ENCODE results near the gene VMO1.
"Not testable (repeated sequence)": the region's sequence is repeated elsewhere in the genome, so short reads cannot be mapped to it uniquely, and the experiment has no call there.

VMO1 gene, protein sequence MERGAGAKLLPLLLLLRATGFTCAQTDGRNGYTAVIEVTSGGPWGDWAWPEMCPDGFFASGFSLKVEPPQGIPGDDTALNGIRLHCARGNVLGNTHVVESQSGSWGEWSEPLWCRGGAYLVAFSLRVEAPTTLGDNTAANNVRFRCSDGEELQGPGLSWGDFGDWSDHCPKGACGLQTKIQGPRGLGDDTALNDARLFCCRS

DNA sequence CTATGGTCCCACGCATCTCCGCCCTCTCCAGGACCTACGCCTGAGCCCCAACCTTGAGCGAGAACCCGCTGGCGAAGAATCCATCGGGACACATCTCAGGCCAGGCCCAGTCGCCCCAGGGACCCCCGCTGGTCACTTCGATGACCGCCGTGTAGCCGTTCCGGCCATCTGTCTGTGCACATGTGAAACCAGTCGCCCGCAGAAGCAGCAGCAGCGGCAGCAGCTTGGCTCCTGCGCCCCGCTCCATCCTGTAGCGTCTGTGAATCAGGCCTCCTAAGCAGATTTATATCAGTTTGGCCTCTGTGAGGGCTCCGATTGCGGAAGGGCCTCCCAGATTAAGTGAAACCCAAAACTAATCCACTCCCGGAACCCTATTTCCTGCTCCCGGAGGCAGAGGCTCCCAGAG, at the start of gene VMO1:
Gene VMO1, minus strand, starts transcription at position 259 of the 406 bp plus-strand sequence. Its CDS starts 12 bp downstream, at position 247.
- DNase-seq = no peak

DNA sequence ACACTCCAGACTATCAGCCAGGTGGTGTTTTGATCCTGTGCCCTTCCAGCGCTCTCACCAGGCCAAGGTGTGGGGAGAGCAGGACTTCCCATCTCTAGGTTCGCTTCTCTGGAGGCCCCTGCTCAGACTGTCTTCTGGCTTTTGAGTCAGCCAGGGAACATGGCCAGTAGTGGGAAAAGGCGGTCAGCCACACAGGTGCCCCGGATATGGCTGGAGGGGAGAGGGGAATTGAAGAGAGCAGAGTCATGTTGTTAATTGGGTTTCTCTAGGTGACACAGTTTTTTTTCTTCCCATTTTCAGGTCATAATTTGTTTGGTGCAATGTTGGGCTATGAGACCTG, 48.5 kb upstream of the VMO1 start:
- no peak for DNase-seq

DNA sequence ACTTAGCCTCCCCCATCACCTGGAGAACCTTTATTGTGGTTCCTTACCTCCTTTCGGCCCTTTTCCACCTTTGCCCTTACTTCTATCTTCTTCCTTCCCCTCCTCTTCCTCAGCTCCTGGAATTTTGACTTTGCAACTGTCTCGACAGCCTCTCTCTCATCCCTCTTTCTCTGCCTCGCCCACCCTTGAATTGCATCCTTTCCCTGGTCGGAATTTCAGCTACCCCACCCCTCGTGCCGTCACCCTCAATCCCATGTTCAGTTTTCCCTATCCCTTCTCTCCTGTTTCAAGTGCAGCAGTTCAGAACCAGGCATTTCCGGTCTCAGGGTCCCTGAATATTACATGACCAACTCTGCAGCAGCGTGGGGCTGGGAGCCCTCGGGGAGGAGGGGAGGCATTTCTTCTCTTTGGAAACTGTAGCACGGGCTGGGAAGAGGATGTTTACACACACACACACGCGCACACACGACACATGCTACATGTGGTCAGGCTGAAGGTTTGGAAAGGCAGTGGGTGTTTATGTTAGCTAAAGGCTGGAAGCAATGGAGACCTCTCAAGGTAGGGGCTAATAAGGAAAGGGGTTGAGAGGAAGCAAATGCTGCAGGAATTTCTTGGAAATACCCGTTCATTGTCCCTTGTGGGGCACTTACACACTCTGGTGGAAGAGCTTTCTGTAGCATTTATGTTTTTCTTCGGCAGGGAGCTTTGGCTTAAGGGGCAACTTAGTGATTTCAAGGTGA, 47.9 kb upstream of the VMO1 start:
- DNase-seq = no peak

DNA sequence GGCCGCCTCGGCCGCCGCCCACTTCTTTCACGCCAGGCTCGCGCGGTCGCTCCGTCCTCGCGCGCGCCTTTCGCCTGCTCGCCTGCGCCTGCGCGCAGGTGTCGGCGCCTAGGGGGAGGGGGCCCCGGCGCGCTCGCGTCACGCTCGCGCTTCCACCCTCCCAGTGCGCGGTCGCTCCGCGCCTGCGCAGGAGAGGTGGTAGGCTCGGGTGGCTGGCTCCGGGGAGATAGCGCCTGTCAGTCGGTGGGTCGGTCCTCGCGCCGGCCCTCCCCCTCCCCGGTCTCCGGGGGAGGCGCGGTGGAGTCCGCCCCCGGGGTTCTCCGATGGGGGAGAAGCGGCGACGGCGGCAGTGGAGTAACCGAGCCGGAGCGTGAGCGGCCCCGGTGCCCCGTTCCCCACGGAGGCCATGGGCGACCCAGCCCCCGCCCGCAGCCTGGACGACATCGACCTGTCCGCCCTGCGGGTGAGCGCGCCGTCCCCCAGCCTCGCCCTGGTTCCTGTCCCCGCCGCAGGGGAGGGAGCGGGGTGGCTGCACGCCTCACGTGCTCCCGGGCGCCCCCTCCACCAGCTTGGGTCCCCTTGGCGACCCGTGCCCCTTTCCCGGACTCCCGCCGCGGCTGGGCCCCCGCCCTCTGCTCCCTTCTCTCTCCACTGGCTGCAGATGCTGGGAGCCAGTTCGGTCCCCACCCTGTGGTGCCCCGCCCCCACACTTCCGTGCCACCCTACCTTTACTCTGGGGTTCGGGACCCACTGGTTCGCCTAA, 47.2 kb upstream of the VMO1 start, which contains the start of gene MINK1:
Gene MINK1, plus strand, starts transcription at position 163 of the 763 bp plus-strand sequence. Its CDS starts 244 bp downstream, at position 407.
- DNase-seq = peak; percentile 40

DNA sequence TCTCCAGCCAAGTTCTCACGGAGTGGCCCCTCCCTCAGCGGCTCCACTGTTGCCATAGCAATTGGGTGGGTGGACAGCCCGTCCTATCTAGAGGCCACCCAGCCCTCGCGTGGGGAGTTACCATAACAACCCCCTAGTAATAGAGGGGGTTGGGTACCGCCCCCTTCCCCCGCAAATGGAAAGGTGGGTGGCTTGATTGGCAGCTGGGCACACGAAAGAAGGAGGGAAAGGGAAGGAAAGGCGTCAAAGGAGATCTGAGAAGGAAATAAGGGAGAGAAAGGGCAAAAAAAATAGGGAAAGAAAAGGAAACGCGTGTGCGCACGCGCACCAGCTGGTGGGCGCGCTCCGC, 46.6 kb upstream of the VMO1 start:
- not testable (repeated sequence) for DNase-seq

DNA sequence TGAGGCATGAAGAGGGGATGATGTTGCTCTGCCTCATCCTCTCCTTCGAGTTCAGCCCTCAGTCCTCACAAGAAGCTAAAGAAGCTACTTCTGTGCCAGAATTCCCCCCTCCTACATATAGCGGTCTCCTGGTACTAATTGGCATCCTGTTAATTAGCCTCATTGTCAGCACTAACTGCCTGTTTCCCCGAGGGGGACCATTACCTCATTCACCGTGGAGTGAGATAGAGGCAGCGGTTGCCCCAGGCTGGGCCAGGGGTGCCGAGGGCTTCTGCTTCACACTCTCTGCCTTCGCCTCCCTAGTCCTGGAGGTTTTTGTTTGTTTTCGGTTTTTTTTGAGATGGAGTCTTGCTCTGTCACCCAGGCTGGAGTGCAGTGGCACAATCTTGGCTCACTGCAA, 41.2 kb upstream of the VMO1 start:
- no peak for DNase-seq

DNA sequence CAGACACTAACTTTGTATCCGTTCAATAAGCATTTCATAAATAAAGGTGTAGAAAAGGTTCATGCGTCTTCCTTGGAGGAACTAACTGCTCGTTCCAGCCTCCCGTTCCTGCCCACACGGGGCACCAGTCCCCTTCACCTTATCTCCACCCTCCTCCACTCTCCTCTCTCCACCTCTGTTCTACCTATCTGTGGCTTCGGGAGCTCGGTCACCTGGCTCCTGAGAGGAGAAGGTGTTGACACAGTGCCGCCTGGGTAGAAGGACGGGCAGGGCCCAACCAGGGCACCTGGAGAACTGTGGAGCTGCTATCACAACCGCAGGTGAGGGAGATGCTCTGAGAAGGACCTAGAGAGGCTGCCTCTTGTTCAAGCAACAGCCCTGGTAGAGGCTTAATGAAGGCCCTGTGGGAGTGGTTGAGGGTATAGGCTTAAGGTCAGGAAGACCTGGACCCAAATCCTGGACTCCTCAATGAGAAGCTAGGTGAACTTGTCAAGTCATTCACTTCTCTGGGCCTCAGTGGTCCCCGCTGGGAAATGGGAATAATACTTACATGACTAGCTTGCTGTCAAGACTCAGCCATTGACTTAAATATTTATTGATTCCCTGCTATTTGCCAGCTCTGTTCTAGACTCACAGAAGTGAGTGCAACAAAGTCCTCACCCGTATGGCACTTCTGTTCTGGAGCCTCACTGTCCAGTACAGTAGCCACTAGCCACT, 37.4 kb upstream of the VMO1 start:
- DNase-seq = no peak

DNA sequence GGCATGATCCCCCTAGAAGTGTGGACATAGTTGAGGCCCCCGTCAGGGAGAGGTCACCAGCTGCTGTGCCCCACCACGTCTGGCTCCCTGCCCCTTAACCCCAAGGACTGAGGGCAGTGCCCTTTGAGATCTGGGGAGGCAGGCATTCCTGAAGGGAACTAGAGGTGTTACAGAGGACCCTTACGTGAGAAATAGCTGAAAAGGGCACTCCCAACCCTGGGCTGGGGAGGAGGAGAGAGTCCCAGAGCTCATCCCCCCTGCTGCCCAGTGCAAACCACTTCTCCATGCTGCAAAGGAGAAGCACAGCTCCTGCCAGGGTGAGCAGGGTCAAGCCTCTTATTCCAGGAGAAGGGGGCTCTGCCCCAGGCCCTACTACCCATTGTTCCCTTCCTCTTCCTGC, 36.7 kb upstream of the VMO1 start:
- DNase-seq = no peak

DNA sequence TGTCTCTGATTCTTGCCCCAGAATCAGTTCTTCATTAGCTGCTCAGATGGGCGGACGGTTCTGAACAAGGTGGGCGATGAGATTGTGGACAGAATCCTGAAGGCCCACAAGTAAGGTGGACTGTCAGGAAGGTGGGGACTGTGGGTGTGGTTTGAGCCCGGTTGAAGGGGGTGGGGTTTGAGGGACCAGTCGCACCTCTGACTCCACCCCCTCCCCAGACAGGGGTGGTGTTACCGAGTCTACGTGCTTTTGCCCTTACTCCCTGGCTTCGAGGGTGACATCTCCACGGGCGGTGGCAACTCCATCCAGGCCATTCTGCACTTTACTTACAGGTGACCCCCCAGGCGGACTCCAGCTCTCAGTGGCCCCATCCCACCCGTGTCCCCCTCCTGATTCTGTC, 32.1 kb upstream of the VMO1 start:
- DNase-seq = no peak

DNA sequence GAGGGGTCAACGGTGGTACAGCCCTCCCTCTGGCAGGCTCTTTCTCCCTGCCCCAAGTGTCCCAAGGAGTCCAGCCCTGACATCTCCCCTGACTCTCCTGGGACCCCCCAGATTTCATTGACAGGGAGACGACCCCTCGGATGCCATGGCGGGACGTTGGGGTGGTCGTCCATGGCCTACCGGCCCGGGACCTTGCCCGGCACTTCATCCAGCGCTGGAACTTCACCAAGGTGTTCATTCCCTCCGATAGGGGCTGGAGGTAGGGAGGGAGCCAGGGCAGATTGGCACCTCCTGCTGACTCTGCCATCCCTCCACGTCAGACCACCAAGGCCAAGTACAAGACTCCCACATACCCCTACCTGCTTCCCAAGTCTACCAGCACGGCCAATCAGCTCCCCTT, 30.7 kb upstream of the VMO1 start:
- DNase-seq = no peak

DNA sequence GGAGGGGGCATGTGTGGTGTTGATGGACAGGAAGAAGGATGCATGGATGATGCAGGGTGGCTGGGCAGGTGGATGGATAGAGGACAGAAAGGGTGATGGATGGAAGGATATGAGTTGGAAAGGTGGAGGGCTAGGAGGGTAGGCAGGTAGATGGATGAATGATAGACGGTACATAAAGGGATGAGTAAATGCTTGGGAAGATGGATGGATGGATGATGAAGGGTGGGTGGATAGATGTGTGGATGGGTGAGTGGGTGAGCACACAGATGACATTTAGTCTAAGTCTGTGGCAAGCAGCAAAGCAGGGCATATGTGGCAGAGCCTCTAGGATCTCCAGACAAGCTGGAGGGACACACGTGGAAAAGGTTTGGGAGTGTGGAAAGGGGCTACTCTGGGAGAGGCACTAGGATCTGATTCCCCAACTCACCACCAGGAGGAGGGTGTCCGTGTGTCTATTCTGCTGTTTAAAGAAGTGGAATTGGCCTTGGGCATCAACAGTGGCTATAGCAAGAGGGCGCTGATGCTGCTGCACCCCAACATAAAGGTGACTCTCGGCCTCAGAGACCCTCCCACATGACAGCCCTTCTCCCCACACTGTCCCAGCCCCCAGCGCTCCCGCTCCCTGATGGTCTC, 29.0 kb upstream of the VMO1 start:
- no peak for DNase-seq

DNA sequence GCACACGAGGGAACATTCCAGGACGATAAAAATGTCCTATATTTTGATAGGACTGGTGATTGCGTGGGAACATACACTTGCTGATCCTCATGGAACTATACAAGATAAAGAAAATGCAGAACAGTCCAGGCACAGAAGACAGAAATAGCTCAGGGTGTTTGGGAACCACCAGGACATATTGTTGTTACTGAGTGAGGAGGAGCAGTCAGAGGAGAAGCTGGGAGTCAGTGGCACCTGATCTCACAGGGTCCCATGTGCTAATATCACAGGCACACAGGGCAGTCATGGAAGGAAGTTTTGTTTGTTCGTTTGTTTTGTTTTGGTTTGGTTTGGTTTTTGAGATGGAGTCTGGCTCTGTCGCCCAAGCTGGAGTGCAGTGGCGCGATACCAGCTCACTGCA, 26.5 kb upstream of the VMO1 start:
- no peak for DNase-seq

DNA sequence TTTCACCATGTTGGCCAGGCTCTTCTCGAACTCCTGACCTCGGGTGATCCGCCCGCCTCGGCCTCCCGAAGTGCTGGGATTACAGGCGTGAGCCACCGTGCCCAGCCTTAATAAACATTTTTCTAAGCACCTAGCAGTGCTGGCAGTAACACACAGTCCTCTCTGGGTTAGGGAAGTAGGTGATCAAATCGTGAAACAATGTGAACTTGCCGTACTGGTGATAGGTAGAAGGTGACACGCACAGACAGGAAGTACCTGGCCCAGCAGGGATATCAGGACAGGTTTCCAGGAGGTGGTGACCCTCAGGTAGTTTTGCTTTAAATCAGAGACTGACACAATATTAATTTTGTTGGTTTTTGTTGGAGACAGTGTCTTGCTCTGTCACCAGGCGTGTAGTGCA, 25.3 kb upstream of the VMO1 start:
- no peak for DNase-seq

DNA sequence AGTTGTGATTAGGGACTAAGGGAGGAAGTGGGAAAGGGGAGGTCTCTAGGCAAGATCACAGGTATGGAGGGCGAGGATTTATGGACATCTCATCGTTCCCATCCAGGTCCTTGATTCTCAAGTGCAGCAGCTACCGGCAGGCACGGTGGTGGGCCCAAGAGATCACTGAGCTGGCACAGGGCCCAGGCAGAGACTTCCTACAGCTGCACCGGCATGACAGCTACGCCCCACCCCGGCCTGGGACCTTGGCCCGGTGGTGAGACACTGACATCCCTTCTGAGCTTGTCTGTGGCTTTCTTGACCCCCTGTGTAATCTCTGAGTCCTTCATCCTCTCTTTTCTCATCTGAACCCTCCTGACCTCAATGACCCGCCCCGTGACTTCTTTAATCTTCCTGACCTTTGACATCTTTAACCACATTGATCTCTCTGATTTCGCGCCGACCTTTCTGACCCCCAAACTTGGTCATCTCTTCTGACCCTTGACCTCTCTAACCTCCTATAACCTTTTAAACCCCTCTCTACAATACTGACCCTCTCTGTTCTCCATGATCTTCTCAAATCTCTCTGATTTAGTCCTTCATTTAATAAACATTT, 24.6 kb upstream of the VMO1 start:
- DNase-seq = no peak

DNA sequence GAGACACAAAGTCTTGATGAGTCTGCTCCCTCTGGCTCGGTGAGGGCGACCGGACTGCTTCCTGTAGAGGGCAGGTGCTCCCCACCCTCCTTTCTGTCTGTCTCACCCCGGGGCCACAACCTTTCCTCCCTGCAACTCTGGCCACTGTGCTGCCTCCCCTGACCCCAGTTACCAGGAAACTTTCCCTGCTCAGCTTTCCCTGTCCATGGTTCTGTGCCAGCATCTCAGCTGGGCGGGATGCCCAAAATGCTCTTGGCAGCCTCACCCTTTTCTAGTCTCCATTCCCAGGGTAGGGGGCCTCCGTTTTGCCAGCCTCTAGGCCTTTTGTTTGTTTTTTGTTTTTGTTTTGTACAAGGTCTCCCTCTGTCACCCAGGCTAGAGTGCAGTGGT, 22.2 kb upstream of the VMO1 start:
- DNase-seq = no peak

DNA sequence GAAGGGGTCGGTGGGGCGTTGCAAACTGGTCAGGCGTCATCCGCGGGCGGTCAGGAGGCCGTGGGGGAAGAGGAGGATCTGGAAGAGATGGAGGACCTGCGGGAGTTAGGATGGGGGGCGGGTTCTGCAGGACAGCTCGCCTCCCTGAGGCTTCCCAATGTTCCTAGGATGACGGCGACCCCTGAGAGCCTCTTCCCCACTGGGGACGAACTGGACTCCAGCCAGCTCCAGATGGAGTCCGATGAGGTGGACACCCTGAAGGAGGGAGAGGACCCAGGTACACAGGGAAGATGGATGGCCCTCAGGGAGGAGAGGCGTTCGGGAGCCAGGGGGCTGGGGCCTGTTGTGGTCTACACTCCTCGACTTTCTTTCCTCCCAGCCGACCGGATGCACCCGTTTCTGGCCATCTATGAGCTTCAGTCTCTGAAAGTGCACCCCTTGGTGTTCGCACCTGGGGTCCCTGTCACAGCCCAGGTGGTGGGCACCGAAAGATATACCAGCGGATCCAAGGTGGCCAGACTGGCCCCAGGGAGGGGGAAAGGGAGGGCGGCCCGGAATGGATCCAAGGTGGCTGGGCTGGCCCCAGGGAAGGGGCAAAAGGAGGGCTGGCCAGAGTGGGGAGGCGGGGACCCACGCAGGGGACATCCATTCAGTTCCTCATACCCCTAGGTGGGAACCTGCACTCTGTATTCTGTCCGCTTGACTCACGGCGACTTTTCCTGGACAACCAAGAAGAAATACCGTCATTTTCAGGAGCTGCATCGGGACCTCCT, 21.6 kb upstream of the VMO1 start:
- no peak for DNase-seq

DNA sequence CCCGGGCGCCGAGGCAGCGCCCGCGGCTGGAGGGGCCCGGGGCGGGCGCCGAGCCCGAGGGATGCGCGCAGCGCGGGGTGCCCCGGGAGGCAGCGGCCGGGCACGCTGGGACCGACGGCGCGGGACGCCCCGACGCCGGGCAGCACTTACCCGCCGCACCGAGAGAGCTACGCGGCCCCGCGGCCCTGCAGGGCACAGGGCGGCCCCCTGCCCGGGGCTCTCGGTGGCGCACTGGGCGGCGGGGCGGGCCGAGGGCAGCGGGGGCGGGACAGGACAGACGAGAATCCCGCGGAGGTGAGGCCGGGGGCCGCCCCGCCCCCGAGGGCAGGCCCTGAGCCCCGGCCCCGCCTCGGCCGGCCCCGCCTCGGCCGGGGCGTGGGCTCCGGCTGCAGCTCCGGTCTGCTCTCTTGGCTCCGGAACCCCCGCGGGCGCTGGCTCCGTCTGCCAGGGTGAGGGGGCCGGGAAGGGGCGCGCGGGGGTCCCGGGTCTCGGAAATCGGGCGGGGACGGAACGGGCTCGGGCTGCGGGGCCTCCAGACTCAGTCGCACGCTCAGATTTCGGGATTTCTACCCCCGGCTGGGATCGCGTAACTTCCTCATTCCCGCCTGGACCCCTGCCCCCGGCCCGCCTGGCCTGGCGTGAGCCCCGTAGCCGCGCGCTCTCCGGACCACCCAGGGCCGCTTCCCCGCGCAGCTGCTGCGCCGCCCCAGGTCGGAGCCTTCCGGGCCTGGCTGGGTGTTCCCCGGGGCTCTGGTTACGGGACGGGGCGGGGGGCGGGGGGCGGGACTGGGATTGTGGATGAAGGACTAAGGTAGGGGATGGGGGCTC, 20.8 kb upstream of the VMO1 start, which contains the start of gene PLD2:
Gene PLD2, plus strand, starts transcription at position 376 of the 828 bp plus-strand sequence. CDS start 621 bp downstream, outside the sequence.
- peak; percentile 43 for DNase-seq

DNA sequence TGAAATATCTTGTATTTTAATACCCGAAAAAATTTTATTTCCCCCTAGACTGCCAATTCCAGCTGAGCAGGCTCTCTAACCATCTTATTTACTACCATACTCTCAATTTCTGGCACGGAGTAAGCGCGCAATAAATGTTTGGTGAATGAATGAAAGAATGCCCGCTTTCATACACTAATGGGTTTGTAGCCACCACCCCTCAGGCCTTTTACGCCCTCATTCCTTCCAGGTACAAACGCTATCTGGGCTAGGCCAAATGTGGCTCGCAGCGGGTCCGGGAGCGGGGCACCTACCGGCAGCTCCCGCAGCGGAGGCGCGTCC, 20.3 kb upstream of the VMO1 start:
- no peak for DNase-seq

DNA sequence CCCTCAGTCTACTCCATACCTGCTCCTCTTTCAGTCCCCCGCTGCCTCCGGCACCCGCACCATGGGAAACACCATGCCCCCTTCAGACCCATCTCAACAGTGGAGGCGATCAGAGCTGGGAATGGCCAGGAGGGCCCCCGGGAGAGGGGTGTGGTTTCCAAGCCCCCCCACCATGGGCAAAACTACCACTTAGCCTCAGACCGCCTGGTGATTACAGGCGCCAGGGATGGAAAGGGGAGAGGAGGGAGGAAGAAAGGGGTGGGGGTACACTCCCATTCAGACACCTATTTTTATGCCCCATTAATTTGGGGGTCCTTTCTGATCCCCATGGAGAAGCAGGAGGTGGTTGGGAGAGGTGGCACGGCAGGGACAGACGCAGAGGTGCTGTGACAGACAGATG, 16.1 kb upstream of the VMO1 start, which contains the start of gene C17orf114:
Gene C17orf114, minus strand, starts transcription at position 101 of the 400 bp plus-strand sequence.
- DNase-seq = no peak

DNA sequence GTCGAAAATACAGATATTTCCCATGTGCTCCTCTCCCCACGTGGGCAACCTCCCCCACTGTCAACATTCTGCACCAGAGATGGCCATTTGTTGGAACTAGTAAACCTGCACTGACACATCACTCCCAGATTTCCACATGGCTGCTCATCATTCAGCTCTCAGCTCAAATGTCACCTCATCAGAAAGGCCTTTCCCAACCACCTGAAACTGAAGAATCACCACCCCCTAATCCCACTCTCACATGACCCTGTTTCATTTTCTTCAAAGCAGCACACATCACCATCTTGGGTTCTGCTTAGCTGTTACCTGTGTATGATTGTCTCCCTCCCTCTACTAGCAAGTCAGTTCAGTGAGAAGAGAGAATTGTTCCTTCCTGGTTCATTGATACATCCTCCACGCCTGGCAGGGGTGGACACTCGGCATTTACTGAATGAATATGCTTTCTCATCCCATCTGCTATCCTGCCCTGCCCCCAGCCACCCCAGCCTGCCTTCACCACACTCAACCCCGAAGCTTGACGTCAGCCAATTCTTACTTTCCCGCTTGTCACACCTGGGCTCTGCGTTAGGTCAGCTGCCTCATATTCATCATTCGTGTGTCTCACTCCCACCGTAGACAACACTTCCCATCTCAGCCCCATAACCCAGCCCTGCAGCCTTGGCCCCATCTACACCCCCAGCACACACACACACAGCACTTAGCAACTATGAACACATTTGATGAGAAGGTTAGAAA, 14.5 kb upstream of the VMO1 start:
- DNase-seq = no peak
